ENCODE measurements around the gene SMIM23. TPM values are rescaled to one million over a fixed set of nuclear protein-coding genes. Genes with fewer than 3 reads are reported as not detected.
A peak's percentile ranks its signal among the peaks of the same experiment; 100 is the strongest.

Gene SMIM23
- total and polyA plus RNA-seq, 2 experiments from 2014 or later: not detected

DNA sequence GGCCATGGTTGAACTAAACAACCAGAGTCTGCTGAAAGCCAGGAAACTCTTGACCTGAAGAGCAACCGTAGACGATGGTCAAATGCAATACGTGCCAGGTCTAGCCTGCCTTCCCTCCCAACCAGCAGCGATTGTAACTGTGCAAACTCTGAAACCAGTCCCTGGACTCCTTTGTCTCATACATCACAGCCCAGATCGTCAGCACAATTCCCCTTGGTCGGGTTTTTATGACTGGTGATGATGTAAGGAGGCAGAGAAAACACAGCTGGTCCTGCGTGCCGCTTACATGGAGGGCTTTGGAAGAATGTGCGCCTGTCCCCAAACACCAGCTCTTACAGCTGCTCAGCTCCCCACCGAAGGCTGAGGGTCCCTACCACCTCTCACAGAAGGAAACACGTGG lies 24.6 kb downstream of the SMIM23 start:
- no peak overlapping the region for H3K4me3 ChIP-seq
- ATAC-seq: no peak
- Mint-ChIP-seq H3K4me3 (no peak overlapping the region), H3K9me3 (no peaks in the 10 kb centered on the region; the same call in 2 of the 3 replicates), H3K4me1 (peaks cover 18% of the 10 kb centered on the region), H3K27ac (no peak overlapping the region), H3K36me3 (ENCODE audit: low read depth) (no peaks in the 10 kb centered on the region), H3K27me3 (ENCODE audit: insufficient read depth, low read depth, poor library complexity) (peaks cover 16% of the 10 kb centered on the region)
- H3K9me2 ChIP-seq (ENCODE audit: insufficient read depth): 0 out of 2 replicates have a peak, but pooled peaks cover 4% of the 10 kb centered on the region
- TF ChIP-seq ZNF462 (CRISPR knock-in tag; IDR thresholded peaks at IDR 0.05) (no peak), CREB1 (CRISPR knock-in tag; IDR thresholded peaks at IDR 0.05; ENCODE audit: low read depth) (no peak), JUNB (IDR thresholded peaks at IDR 0.05; ENCODE audit: unreplicated experiment) (no peak), POLR2AphosphoS5 (IDR thresholded peaks at IDR 0.05; ENCODE audit: low read depth) (no peak), ZNF114 (CRISPR knock-in tag; IDR thresholded peaks at IDR 0.05) (no peak), NANOG (IDR thresholded peaks at IDR 0.05; ENCODE audit: borderline replicate concordance) (no peak), REST (IDR thresholded peaks at IDR 0.05; ENCODE audit: unreplicated experiment) (no peak), CTCF (conservative IDR thresholded peaks at IDR 0.05; ENCODE audit: low read depth in 2 of 2) (no peak), EZH2 (IDR thresholded peaks at IDR 0.05; ENCODE audit: low read depth, unreplicated experiment) (no peak), STAT1 (IDR thresholded peaks at IDR 0.05; ENCODE audit: unreplicated experiment) (no peak), ZNF331 (CRISPR knock-in tag; IDR thresholded peaks at IDR 0.05; ENCODE audit: low read depth) (no peak), EZH2phosphoT487 (IDR thresholded peaks at IDR 0.05; ENCODE audit: unreplicated experiment) (no peak)
- TF ChIP-seq, protein P1, sequence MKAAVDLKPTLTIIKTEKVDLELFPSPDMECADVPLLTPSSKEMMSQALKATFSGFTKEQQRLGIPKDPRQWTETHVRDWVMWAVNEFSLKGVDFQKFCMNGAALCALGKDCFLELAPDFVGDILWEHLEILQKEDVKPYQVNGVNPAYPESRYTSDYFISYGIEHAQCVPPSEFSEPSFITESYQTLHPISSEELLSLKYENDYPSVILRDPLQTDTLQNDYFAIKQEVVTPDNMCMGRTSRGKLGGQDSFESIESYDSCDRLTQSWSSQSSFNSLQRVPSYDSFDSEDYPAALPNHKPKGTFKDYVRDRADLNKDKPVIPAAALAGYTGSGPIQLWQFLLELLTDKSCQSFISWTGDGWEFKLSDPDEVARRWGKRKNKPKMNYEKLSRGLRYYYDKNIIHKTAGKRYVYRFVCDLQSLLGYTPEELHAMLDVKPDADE (IDR thresholded peaks at IDR 0.05): no peak
- no peak overlapping the region for H3K27ac ChIP-seq (ENCODE audit: low read depth)
- no peaks in the 10 kb centered on the region for H3K79me2 ChIP-seq (replicated peaks; ENCODE audit: insufficient read depth)
- peaks cover 18% of the 10 kb centered on the region for H3K4me1 ChIP-seq (ENCODE audit: insufficient read depth)
- no peaks in the 10 kb centered on the region for H3K27me3 ChIP-seq (ENCODE audit: insufficient read depth)
- peak overlapping the region; percentile 10; the same call in 1 of the 2 replicates for H2AFZ ChIP-seq
- H3K4me2 ChIP-seq: no peak overlapping the region
- no peaks in the 10 kb centered on the region for H4K20me1 ChIP-seq (replicated peaks; ENCODE audit: insufficient read depth)
- DNase-seq (ENCODE audit: low spot score): no peak
- no peaks in the 10 kb centered on the region for H3K36me3 ChIP-seq (ENCODE audit: insufficient read depth)
- H3F3A ChIP-seq (replicated peaks; ENCODE audit: low read depth): no peaks in the 10 kb centered on the region
